AG09309 (cell line): Measurements from ENCODE around the gene RPAIN.
A peak's percentile ranks its signal among the peaks of the same experiment; 100 is the strongest.

Experiments
- DNase-seq: peaks from one replicate; pipeline ENCODE4 v3.0.0-alpha.2; 2010; ENCODE audit warnings: low read depth
- H3K4me3 ChIP-seq: 2 replicates; pipeline ENCODE4 v1.5.1; 2011; ENCODE audit warnings: mild to moderate bottlenecking, low read depth, low read length, moderate library complexity; ENCODE audit not compliant: control insufficient read depth
- CTCF ChIP-seq: IDR thresholded peaks from 2 replicates; pipeline ENCODE4 v1.5.1; 2011; ENCODE audit warnings: mild to moderate bottlenecking, low read depth, low read length, inconsistent platforms; ENCODE audit not compliant: insufficient read depth, control insufficient read depth; ENCODE audit errors: missing control alignments

The RPAIN gene, protein sequence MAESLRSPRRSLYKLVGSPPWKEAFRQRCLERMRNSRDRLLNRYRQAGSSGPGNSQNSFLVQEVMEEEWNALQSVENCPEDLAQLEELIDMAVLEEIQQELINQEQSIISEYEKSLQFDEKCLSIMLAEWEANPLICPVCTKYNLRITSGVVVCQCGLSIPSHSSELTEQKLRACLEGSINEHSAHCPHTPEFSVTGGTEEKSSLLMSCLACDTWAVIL

GRCh38 chr17:5419959-5420653 lies at the start of gene RPAIN:
Gene RPAIN (plus strand): TSS chr17:5420182. CDS start chr17:5420211, 29 bp downstream.
- no peak for TF ChIP-seq CTCF
- peak; percentile 37 for DNase-seq
- peak within 1 kb of the TSS; percentile 83 for H3K4me3 ChIP-seq

DNA sequence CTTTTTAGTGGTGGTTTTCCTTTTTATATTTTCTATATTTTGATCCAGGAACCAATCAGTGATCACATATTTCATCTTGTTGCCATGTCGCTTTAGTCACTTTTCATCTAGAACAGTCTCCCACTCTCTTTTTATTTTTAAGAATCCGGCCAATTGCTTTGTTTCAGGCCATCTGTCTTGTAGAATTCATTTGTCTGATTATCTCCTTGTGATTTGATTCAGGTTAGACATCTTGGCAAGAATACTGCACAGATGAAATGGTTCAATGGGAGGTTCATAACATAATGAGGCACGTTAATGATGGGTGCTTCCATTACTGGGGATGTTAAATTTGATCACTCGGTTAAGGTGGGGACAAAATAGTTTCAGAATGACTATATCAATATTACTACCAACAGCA lies 49.6 kb upstream of the RPAIN start:
- no peak for DNase-seq
- no peak overlapping the region for H3K4me3 ChIP-seq
- TF ChIP-seq CTCF, result no peak

DNA sequence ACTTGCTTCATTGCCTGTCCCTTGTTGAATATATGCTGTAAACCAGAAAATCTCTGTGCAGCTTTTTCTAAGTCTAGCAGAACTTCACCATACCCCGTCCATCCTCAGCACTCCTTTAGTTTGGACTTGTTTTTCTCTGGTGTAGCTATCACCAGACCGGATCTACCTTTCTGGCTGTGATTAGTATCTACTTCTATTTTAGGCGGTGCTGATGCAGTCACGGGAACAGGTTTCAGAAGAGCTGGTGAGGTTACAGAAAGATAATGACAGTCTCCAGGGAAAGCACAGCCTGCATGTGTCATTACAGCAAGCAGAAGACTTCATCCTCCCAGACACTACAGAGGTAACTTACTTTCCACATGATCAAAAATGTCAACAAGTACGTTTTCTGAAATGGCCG lies 46.9 kb upstream of the RPAIN start:
- H3K4me3 ChIP-seq, result no peak overlapping the region
- no peak for TF ChIP-seq CTCF
- no peak for DNase-seq

GRCh38 chr17:5378566-5379207 lies 41.3 kb upstream of the RPAIN start:
- no peak overlapping the region for H3K4me3 ChIP-seq
- DNase-seq, result no peak

DNA sequence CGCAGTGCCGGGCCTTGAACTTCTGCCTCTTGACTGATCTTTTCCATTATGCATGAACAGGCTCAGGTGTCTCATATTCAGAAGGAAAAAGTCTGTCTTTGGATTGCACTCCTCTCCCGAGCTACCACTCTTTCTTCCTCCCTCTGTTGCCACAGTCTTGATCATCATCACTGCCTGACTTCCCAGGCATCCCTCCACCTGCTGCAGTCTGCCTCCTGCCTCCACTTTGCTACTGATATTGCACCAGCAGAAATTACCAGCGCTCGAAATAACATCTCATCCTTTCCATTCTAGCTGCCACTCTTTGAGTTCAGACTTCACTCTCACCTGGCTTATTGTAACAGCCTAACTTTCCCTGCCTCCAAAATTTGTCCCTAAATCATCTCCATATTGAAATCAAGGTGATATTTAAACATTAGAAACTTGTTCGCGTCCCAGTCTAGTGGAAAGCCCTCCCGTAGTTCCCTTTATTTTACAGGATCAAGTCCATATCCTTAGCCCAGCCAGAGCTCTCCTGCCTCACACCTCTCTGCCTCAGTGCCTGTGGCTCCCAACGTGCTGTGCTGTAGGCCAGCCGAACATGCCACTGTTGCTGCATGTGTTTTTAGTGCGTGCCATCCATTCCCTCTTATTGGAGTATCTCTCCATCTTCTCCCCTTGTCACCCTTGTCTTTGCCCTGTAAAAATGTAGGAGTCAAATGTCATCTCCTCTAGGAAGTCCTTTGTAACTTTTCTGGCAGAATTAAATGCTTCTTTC lies 40.5 kb upstream of the RPAIN start:
- TF ChIP-seq CTCF, result no peak
- no peak overlapping the region for H3K4me3 ChIP-seq
- DNase-seq, result no peak

More at GRCh38 chr17:5378566-5379207, 41.3 kb upstream of the RPAIN start:
- TF ChIP-seq CTCF, result no peak

DNA sequence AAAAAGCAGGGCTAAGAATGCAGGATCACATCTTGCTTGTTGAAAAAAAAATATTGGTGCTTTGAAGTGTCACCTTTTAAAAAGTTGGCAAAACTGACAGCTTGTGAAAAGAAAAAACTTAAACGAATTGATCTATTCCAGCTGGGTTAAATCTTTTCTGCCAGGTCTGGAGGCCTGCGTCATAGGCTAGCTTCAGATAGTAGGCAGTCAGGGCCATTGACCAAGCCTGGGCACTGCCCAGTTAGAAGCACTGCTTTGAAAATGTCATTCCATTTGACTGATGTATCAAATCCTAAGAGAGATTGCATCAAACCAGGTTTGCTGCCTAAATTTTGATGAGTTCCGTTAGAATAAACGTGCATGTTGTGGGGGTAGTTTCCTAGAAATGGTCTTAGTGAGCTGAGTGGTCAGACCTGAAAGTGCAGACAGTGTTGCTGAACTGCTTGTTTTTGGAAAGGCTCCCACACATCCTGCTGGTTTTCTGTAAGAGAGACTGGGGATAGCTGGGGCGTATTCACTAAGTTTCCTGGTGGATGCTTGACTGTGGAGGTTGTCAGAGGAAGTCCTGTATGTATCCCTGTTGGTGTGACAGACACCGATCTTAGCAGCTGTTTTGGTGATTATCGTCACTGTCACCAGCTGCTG lies 39.4 kb upstream of the RPAIN start:
- DNase-seq, result no peak
- no peak overlapping the region for H3K4me3 ChIP-seq
- no peak for TF ChIP-seq CTCF
